Thyroid gland (tissue), 4 donors: ENCODE measurements around the gene NAA60.

Experiments used
- CTCF ChIP-seq, 6 experiments: fragments of 200-600 bp in 3 of 6; fragments of 450-650 bp in 3 of 6; sonication (generic) in 3 of 6; IDR thresholded peaks; one replicate each; pipeline ENCODE4 v1.5.1; 2016 to 2019; ENCODE audit warnings: antibody characterized with exemption in 6 of 6, mild to moderate bottlenecking in 2 of 6, inconsistent platforms in 1 of 6, moderate library complexity in 1 of 6
- POLR2A ChIP-seq, 2 donors: fragments of 450-650 bp; IDR thresholded peaks; one replicate each; pipeline ENCODE4 v1.6.1; 2017; ENCODE audit warnings: antibody characterized with exemption in 2 of 2, mild to moderate bottlenecking in 2 of 2, moderate library complexity in 1 of 2

GRCh38 chr16:3494386-3494973, 51.0 kb downstream of the NAA60 start:
- no peak for TF ChIP-seq CTCF (IDR thresholded peaks at IDR 0.05)
- TF ChIP-seq POLR2A (IDR thresholded peaks at IDR 0.05) = no peak
